Panc1 (cell line): ENCODE measurements around the gene VPS51.

ENCODE experiments used
- POLR2AphosphoS5 ChIP-seq: IDR thresholded peaks from 2 replicates; pipeline ENCODE4 v1.6.1; 2012; ENCODE audit warnings: mild to moderate bottlenecking, low read depth, low read length, moderate library complexity
- SIN3A ChIP-seq: IDR thresholded peaks from 2 replicates; pipeline ENCODE4 v1.6.1; 2012; ENCODE audit warnings: low read depth, mild to moderate bottlenecking, low read length, moderate library complexity, borderline replicate concordance; ENCODE audit not compliant: insufficient read depth
- TF ChIP-seq, protein P1 (sequence below), 2 experiments: IDR thresholded peaks; 2 replicates each; pipeline ENCODE4 v1.6.1; 2011 to 2012; ENCODE audit warnings: low read depth in 2 of 2, control low read depth in 1 of 2, low read length in 1 of 2, mild to moderate bottlenecking in 1 of 2, moderate library complexity in 1 of 2; ENCODE audit not compliant: insufficient read depth in 1 of 2
- TF ChIP-seq, protein P2 (sequence below): fragments of 450-650 bp; IDR thresholded peaks from 2 replicates; pipeline ENCODE4 v1.5.1; 2017; ENCODE audit warnings: mild to moderate bottlenecking

DNA sequence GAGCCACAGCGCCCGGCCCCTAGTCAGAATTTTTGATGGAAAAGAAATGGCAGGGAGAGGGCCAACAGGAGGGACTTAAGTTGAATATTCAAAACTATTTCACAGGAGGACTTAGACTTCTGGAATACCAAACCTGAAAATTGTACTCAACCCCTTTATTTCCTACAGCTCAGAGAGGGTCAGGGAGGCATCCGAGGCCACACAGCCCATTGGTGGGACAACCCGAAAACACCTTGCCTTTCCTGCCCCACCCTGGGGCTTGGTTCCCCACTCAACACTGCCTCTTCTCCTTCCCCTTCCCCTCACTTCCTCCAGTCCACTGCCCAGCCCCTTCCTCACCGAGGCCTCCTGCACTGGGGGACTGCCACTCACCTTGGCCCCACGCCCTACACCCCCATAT is 39.0 kb upstream of the VPS51 start:
- TF ChIP-seq, protein P1, sequence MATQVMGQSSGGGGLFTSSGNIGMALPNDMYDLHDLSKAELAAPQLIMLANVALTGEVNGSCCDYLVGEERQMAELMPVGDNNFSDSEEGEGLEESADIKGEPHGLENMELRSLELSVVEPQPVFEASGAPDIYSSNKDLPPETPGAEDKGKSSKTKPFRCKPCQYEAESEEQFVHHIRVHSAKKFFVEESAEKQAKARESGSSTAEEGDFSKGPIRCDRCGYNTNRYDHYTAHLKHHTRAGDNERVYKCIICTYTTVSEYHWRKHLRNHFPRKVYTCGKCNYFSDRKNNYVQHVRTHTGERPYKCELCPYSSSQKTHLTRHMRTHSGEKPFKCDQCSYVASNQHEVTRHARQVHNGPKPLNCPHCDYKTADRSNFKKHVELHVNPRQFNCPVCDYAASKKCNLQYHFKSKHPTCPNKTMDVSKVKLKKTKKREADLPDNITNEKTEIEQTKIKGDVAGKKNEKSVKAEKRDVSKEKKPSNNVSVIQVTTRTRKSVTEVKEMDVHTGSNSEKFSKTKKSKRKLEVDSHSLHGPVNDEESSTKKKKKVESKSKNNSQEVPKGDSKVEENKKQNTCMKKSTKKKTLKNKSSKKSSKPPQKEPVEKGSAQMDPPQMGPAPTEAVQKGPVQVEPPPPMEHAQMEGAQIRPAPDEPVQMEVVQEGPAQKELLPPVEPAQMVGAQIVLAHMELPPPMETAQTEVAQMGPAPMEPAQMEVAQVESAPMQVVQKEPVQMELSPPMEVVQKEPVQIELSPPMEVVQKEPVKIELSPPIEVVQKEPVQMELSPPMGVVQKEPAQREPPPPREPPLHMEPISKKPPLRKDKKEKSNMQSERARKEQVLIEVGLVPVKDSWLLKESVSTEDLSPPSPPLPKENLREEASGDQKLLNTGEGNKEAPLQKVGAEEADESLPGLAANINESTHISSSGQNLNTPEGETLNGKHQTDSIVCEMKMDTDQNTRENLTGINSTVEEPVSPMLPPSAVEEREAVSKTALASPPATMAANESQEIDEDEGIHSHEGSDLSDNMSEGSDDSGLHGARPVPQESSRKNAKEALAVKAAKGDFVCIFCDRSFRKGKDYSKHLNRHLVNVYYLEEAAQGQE (IDR thresholded peaks at IDR 0.05; ENCODE audit: insufficient read depth in 1 of 2, low read depth in 2 of 2, low read length in 1 of 2), result no peak
- TF ChIP-seq, protein P2, sequence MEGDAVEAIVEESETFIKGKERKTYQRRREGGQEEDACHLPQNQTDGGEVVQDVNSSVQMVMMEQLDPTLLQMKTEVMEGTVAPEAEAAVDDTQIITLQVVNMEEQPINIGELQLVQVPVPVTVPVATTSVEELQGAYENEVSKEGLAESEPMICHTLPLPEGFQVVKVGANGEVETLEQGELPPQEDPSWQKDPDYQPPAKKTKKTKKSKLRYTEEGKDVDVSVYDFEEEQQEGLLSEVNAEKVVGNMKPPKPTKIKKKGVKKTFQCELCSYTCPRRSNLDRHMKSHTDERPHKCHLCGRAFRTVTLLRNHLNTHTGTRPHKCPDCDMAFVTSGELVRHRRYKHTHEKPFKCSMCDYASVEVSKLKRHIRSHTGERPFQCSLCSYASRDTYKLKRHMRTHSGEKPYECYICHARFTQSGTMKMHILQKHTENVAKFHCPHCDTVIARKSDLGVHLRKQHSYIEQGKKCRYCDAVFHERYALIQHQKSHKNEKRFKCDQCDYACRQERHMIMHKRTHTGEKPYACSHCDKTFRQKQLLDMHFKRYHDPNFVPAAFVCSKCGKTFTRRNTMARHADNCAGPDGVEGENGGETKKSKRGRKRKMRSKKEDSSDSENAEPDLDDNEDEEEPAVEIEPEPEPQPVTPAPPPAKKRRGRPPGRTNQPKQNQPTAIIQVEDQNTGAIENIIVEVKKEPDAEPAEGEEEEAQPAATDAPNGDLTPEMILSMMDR, result no peak
- TF ChIP-seq POLR2AphosphoS5 (no peak), SIN3A (no peak)
